Measurements from ENCODE around the gene USP46.

Gene USP46

GRCh38 chr4:52659001-52659721 is at the start of gene USP46:
Gene USP46, minus strand, starts transcription at chr4:52659301. Its CDS starts 151 bp downstream, at chr4:52659150.
- TF ChIP-seq CTCF (IDR thresholded peaks at IDR 0.05) (no peak), ZFX (IDR thresholded peaks at IDR 0.05; ENCODE audit: borderline replicate concordance) (no peak)

GRCh38 chr4:52704661-52705060 is 45.6 kb upstream of the USP46 start:
- no peak overlapping the region for H3K27ac ChIP-seq
- no peak for TF ChIP-seq ZFX (IDR thresholded peaks at IDR 0.05; ENCODE audit: borderline replicate concordance)

More at GRCh38 chr4:52659001-52659721, at the start of gene USP46:
- H3K27ac ChIP-seq: peak within 1 kb of the TSS; percentile 77

- TF ChIP-seq CTCF (IDR thresholded peaks at IDR 0.05) (no peak), ZFX (IDR thresholded peaks at IDR 0.05; ENCODE audit: borderline replicate concordance) (no peak)
- no peak overlapping the region for H3K27ac ChIP-seq
These were observed 45.0 kb upstream of the USP46 start for GRCh38 chr4:52704133-52704532.

- H3K27ac ChIP-seq: no peak overlapping the region
- TF ChIP-seq CTCF (IDR thresholded peaks at IDR 0.05): no peak
- no peak for TF ChIP-seq ZFX (IDR thresholded peaks at IDR 0.05; ENCODE audit: borderline replicate concordance)
These were observed 42.1 kb upstream of the USP46 start for GRCh38 chr4:52701207-52701606.

GRCh38 chr4:52694936-52695335 is 35.8 kb upstream of the USP46 start:
- TF ChIP-seq CTCF (IDR thresholded peaks at IDR 0.05): no peak
- TF ChIP-seq ZFX (IDR thresholded peaks at IDR 0.05; ENCODE audit: borderline replicate concordance): no peak
- H3K27ac ChIP-seq: no peak overlapping the region

GRCh38 chr4:52693492-52693891 is 34.4 kb upstream of the USP46 start:
- no peak overlapping the region for H3K27ac ChIP-seq
- no peak for TF ChIP-seq ZFX (IDR thresholded peaks at IDR 0.05; ENCODE audit: borderline replicate concordance)
- no peak for TF ChIP-seq CTCF (IDR thresholded peaks at IDR 0.05)

GRCh38 chr4:52689096-52689495 is 30.0 kb upstream of the USP46 start:
- TF ChIP-seq CTCF (IDR thresholded peaks at IDR 0.05) (no peak), ZFX (IDR thresholded peaks at IDR 0.05; ENCODE audit: borderline replicate concordance) (no peak)
- H3K27ac ChIP-seq: no peak overlapping the region

- TF ChIP-seq ZFX (IDR thresholded peaks at IDR 0.05; ENCODE audit: borderline replicate concordance) (no peak), CTCF (IDR thresholded peaks at IDR 0.05) (no peak)
These were observed 28.6 kb upstream of the USP46 start for GRCh38 chr4:52687696-52688095.

More at GRCh38 chr4:52687696-52688095, 28.6 kb upstream of the USP46 start:
- no peak overlapping the region for H3K27ac ChIP-seq
